Measurements from ENCODE around the gene PFN3. TPM values are rescaled to one million over a fixed set of nuclear protein-coding genes. Genes with fewer than 3 reads are reported as not detected.
A peak's percentile ranks its signal among the peaks of the same experiment; 100 is the strongest.
"Not testable (repeated sequence)": the region's sequence is repeated elsewhere in the genome, so short reads cannot be mapped to it uniquely, and the experiment has no call there.

Gene PFN3
- total and polyA plus RNA-seq, 2 experiments from 2014 or later, result 1.9 to 2.0 TPM

GRCh38 chr5:177376107-177376506, 24.4 kb downstream of the PFN3 start (continued):
- TF ChIP-seq ZNF462 (CRISPR knock-in tag; IDR thresholded peaks at IDR 0.05), result no peak
- TF ChIP-seq ZNF331 (CRISPR knock-in tag; IDR thresholded peaks at IDR 0.05; ENCODE audit: low read depth), result no peak
- TF ChIP-seq STAT1 (IDR thresholded peaks at IDR 0.05; ENCODE audit: unreplicated experiment), result no peak

GRCh38 chr5:177375516-177375915, 24.9 kb downstream of the PFN3 start:
- not testable (repeated sequence) for H3F3A ChIP-seq (replicated peaks; ENCODE audit: low read depth); DNase-seq (ENCODE audit: low spot score); H3K36me3 ChIP-seq (ENCODE audit: insufficient read depth); H4K20me1 ChIP-seq (replicated peaks; ENCODE audit: insufficient read depth); H3K4me2 ChIP-seq; H3K36me3 Mint-ChIP-seq (ENCODE audit: low read depth); ATAC-seq; H3K27me3 ChIP-seq (ENCODE audit: insufficient read depth); H3K27ac ChIP-seq (ENCODE audit: low read depth); H3K79me2 ChIP-seq (replicated peaks; ENCODE audit: insufficient read depth); H3K9me3 Mint-ChIP-seq; H3K9me2 ChIP-seq (ENCODE audit: insufficient read depth); H3K4me3 ChIP-seq; H3K27ac Mint-ChIP-seq; H2AFZ ChIP-seq; H3K4me3 Mint-ChIP-seq
- Mint-ChIP-seq H3K4me1 (peaks cover 19% of the 10 kb centered on the region), H3K27me3 (ENCODE audit: insufficient read depth, low read depth, poor library complexity) (peaks cover 19% of the 10 kb centered on the region)
- H3K4me1 ChIP-seq (ENCODE audit: insufficient read depth), result peaks cover 18% of the 10 kb centered on the region

- Histone ChIP-seq H3F3A (replicated peaks; ENCODE audit: low read depth) (0 out of 2 replicates have a peak, but pooled peaks cover 6% of the 10 kb centered on the region), H3K27ac (ENCODE audit: low read depth) (peak overlapping the region; percentile 65; the same call in 1 of the 2 replicates), H4K20me1 (replicated peaks; ENCODE audit: insufficient read depth) (no peaks in the 10 kb centered on the region; the same call in 1 of the 2 replicates), H3K4me3 (no peak overlapping the region), H3K79me2 (replicated peaks; ENCODE audit: insufficient read depth) (no peaks in the 10 kb centered on the region), H3K9me2 (ENCODE audit: insufficient read depth) (no peaks in the 10 kb centered on the region), H3K27me3 (ENCODE audit: insufficient read depth) (no peaks in the 10 kb centered on the region), H3K36me3 (ENCODE audit: insufficient read depth) (no peaks in the 10 kb centered on the region), H3K4me1 (ENCODE audit: insufficient read depth) (peaks cover 25% of the 10 kb centered on the region), H2AFZ (peak overlapping the region; percentile 59), H3K4me2 (peak overlapping the region; percentile 56)
- Mint-ChIP-seq H3K4me1 (peaks cover 32% of the 10 kb centered on the region), H3K9me3 (no peaks in the 10 kb centered on the region), H3K27me3 (ENCODE audit: insufficient read depth, low read depth, poor library complexity) (peaks cover 22% of the 10 kb centered on the region), H3K36me3 (ENCODE audit: low read depth) (peaks cover under 1% of the 10 kb centered on the region; the same call in 1 of the 3 replicates), H3K4me3 (peak overlapping the region; percentile 55; the same call in 2 of the 3 replicates), H3K27ac (peak overlapping the region; percentile 88)
- DNase-seq (ENCODE audit: low spot score), result no peak
- no peak for ATAC-seq
- TF ChIP-seq EZH2phosphoT487 (IDR thresholded peaks at IDR 0.05; ENCODE audit: unreplicated experiment) (no peak), ZNF462 (CRISPR knock-in tag; IDR thresholded peaks at IDR 0.05) (no peak), NANOG (IDR thresholded peaks at IDR 0.05; ENCODE audit: borderline replicate concordance) (no peak)
These were observed 26.2 kb downstream of the PFN3 start for GRCh38 chr5:177374211-177374610.

Data from GM23338 (cell line).